Thyroid gland (tissue), 4 donors: ENCODE data around the gene PDXDC1.
"Not testable (repeated sequence)": the region's sequence is repeated elsewhere in the genome, so short reads cannot be mapped to it uniquely, and the experiment has no call there.

Experiments used
- POLR2A ChIP-seq, 2 donors: fragments of 450-650 bp; IDR thresholded peaks; one replicate each; pipeline ENCODE4 v1.6.1; 2017; ENCODE audit warnings: antibody characterized with exemption in 2 of 2, mild to moderate bottlenecking in 2 of 2, moderate library complexity in 1 of 2
- TF ChIP-seq, protein P1 (sequence below), 6 experiments: fragments of 200-600 bp in 3 of 6; fragments of 450-650 bp in 3 of 6; sonication (generic) in 3 of 6; IDR thresholded peaks; one replicate each; pipeline ENCODE4 v1.5.1; 2016 to 2019; ENCODE audit warnings: antibody characterized with exemption in 6 of 6, mild to moderate bottlenecking in 2 of 6, inconsistent platforms in 1 of 6, moderate library complexity in 1 of 6

DNA sequence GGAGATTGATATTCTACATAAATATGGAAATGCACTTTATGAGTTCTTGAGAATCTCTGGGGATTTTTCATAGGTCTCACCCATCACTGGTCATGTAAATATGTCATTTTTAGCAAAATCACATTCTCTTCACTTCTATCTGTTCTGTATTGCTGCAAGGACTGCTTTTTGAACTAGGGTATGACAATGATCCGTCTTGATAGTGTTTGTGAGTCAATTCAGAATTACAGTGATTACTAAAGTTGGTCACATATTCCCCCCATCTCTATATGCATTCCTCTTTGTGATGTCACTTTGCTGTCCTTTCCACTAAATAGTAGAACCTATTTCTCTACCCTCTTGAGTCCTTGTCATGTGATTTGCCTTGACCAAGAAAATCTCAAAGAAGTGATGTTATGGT, 206.1 kb downstream of the PDXDC1 start:
- TF ChIP-seq, protein P1, sequence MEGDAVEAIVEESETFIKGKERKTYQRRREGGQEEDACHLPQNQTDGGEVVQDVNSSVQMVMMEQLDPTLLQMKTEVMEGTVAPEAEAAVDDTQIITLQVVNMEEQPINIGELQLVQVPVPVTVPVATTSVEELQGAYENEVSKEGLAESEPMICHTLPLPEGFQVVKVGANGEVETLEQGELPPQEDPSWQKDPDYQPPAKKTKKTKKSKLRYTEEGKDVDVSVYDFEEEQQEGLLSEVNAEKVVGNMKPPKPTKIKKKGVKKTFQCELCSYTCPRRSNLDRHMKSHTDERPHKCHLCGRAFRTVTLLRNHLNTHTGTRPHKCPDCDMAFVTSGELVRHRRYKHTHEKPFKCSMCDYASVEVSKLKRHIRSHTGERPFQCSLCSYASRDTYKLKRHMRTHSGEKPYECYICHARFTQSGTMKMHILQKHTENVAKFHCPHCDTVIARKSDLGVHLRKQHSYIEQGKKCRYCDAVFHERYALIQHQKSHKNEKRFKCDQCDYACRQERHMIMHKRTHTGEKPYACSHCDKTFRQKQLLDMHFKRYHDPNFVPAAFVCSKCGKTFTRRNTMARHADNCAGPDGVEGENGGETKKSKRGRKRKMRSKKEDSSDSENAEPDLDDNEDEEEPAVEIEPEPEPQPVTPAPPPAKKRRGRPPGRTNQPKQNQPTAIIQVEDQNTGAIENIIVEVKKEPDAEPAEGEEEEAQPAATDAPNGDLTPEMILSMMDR (IDR thresholded peaks at IDR 0.05), result not testable (repeated sequence)
- not testable (repeated sequence) for TF ChIP-seq POLR2A (IDR thresholded peaks at IDR 0.05)
